ENCODE data around the gene STK33.

STK33 gene

DNA sequence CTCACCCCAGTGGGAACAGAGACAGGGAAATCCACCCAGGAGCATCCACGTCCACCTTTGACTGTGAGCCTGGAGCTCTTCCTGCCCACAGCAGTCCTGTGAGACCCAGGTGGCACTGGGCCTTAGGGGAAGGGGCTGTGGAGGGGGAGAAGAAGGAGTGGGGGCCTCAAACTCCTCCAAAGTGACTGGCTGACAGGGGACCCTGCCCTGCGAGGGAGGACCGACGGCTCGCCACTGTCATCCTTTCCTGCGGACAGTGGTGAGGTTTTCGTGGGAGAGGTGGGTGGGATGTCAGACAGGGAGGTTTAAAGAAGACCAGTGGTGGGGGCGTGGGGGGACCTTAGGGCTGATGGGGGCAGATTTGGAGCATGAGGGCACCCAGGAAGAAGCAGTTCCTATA, 237.8 kb downstream of the STK33 start:
- DNase-seq (ENCODE audit: low spot score) = no peak

DNA sequence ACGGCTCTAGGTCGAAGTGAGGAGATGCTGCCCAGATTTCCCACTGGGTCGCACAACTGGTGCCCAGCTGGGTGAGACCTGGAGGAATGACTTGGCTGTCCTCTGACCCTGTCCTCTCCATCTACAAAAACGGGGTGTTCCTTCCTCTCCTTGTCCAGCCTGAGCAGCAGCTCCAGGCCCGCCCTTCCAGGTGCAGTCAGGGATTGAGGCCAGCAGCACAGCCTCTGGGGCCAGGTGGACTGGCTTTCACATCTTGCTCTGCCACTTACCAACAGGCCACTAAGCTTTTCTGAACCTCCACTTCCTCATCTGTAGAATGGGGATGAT, 238.6 kb downstream of the STK33 start:
- DNase-seq (ENCODE audit: low spot score) = no peak

DNA sequence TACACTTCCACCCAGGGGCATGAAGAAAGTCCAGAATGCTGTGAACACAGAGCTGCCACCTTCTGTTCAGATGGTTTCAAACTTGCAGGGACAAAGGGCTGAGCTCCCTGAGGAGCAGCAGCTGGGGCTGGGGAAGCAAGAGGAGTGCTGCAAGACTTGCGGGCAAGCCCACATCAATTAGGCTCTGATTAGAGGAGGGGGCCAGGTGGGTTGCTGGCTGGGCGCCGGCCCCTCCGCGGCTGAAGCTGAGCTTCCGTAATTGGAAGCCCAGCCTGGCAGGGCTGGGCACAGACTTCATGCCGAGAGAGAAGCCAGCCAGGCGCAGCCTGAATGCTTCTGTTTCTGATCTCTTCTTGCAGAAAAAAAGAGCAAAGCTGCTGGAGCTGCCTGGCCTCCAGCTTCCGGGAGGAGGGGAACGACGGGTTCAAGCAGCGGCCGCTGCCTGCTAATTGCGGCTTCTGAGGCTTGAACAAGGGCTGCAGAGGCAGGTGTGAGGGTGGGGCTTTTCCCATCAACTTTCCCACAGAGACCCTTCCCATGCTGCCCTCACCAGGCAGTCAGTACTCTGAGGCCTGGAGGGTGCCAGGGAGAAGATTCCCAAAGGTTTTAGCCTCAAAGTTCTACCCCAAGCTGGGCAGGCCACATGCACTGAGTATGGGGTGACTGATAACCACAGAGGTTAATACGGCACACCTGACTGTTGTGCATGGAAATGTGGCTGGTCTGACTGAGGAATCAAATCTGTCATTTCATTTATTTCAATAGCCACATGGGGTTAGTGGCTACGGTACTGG, 239.2 kb downstream of the STK33 start:
- DNase-seq (ENCODE audit: low spot score) = peak; percentile 42

DNA sequence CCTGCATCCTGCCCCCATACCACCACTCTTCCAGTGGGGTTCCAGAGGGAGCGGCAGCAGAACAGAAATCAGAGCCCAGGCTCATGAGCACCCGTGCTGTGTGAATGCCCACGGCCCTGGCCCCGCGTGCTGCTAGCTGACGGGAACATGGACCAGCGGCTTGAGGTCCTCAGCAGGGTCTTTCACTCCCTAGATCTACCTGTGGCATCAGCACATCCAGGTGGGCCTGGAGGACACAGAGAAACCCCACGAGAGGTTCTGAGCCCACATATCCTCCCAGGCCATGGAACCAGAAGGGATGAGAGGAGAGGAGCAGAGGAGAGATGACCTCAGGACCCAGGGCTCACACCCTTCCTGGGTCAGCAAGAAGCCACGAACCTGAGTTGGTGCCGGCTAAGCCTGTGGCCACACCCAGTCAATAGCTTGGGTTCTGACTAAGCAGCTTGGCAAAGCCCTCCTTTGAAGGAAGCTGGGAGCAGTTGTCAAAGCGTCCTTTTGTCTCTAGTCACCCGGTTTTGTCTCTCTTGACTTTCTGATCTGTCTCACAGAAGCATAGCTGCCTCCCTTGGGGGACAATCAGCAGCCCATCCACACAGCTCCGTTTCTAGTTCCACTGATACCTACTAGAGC, 241.0 kb downstream of the STK33 start:
- no peak for DNase-seq (ENCODE audit: low spot score)

DNA sequence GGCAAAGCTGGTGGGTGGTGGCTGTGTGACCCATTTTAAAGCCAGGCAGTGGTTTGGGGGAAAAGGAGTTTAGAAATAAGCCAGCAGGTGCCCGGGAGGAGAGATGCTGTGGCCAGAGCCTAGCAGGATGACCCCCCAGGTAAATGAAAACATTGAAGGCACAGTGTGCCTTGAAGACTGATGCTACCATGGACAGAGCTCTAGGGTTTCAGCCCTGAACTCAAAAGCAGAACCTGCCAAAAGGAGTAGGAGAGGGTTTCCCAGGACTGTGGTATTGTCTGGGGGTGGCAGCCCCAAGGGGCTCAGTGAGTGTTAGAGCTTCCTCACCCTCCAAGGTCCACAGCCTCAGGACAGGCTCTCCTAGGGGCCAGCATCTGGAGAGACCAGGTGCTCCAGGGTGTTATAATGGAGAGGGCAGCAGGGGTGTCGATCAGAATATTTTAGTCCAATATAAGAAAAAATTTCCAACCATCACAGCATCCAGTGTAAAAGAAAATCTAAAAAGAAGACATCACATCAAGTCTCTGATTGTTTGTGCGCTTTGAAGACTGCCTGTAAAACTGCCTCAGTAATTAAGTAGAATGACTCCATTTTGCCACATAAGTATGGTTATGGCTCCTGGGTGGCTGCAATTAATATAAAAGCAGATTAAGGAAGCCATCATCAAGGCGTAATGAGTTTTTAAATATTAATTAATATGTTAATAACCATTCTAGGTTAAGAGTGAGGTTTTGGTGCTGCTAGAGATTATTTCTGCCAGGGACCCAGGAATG, 241.7 kb downstream of the STK33 start:
- no peak for DNase-seq (ENCODE audit: low spot score)

DNA sequence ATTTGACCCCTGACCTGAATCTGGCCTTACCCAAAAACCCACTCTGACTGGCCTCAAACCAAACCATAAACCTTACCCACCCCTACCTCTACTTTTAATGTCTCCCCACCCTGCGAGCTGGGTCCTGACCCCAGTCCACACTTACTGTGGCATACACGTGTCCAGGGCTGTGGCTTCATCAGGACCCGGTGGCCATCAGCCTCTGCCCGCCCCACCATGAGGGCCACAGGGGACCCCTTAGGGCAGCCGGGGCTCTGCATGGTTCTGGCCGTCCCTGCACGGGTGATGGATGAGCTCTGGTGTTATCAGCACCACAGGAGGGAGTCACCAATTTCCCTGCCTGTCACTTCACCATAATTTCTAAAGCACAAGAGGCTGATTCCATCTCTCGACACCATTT, 242.8 kb downstream of the STK33 start:
- no peak for DNase-seq (ENCODE audit: low spot score)

DNA sequence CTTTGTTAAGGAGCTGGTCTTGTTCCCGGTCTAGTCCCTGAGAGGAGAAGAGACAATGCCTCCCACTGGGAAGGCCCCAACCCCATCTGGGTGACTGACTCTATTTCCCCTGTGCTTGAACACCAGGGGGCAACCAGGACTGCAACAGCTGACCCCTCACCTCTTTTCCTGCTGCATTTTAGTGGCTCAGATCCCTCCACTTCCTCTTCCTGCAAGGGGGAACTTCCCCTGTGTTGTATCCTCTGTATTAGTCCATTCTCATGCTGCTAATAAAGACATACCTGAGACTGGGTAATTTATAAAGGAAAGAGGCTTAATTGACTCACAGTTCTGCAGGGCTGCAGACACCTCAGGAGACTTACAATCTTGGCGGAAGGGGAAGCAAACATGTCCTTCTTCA, 246.1 kb downstream of the STK33 start:
- DNase-seq (ENCODE audit: low spot score) = no peak

DNA sequence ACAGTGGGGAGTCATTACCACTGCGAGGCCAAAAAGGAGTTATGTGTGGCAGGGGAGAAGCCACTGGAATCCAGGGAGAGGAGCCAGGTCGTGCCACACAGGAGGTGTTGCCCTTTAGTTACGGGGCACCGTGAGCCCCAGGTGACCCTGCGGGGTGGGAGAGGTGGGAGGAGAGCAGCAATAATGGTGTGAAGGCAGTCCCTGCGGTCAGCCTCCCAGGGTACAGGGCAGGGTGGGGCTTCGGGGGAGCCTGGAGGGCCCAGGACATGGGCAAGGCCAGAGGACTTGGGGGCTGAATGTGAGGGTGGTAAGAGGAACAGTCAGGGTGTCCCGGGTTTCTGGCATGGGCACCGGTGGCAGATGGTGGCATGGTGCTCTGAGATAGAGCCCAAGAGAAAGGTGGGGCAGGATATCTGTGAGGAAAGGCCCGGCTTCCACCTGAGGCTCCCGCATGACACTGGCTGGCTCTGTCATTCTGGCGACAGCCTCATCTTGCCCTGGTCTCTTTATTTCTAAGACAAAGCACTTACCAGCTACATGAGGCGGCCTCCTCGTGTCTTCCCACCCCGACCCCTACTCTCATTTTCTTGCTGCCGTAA, 247.8 kb downstream of the STK33 start:
- no peak for DNase-seq (ENCODE audit: low spot score)

DNA sequence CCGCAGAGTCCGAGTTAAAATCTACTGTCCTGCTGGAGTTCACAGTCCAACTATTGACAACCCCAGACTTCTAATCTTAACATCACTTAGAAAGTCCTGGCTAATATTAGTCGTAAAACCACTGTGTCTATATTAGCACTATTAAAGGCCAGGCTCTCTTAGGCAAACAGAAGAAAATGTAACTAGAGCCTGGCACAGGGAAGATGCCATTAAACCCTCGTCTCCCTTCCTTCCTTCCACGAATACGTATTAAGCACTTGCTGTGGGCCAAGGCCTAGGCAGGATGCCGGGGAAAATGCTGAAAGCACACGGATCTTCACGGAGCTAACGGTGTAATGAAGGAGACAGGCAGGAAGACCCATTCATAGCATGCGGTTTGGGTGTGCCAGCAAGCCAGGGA, 248.8 kb downstream of the STK33 start:
- DNase-seq (ENCODE audit: low spot score) = no peak

DNA sequence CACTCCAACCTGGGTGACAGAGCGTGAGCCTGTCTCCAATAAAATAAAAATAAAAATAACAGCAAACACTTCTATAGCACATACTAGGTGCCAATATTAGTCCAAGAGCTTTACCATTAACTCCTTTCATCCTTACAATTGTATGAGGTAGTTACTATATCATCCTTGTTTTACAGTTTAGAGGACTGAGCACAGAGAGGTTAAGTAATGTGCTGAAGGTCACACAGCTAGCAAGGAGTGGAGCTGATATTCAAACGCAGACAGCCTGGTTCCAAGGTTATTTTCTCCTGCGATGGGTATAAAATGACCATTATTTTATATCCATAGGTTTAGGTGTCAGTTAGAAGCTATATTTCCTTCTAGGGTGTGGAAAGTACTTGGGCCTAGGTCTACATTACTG, 249.7 kb downstream of the STK33 start:
- DNase-seq (ENCODE audit: low spot score) = no peak

DNA sequence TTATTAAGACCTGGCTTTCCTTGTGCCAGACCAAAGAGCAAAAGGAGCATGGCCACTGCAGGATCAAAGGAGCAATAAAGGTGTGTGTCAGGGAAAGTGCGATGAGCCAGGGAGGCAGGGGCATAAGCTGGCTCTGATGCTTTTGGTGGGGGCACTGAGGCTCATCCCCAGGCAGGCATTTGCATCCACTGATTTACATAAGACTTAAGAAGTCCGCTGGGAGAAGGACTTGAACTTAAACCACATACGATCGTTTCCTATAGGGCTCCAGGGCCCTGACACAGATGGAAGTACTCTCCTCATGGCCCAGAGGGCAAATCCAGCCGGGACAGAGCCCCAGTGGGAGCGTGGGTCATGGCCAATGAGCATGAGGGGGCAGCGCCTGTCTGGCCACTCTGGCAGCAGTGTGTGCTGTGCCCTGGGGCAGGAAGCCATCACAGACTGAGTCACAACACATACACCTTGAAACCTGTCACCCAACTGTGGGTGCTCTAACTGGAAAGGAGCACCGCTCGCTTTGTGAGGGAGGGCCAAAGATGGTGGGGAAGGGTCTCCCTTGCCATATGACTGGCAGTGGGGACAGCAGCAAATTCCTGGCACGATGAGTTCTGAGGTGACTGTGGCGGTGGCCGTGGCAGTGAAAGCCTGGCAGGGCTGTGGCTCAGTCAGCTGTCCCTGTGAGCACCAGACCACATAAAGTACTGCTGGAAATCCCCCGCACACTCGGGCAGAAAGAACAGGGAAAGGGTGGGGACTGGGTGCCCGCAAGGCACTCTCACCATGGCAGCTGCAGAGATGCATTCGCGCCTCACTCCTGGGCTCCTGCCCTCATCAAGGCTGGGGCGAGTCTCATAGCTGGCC, 251.0 kb downstream of the STK33 start:
- peak; percentile 83 for DNase-seq (ENCODE audit: low spot score)

DNA sequence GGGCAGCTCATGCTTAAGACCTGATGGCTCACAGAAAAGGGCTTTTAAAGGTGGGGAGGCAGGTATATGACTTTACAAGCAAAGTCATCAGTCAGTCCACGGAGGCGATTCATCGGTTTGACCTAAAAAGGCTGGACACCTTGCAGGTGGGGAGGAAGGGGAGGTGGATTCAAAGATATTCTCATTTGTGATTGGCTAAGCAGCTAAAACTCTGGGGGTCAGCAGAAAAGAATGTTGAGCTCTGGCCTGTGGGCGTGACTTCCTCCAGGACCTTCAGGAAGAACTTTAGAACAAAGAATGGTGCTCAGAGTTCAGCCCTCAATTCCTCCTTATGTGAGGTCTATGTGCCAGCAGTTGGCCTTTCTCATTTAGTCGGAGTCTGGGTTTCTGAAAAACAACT, 252.0 kb downstream of the STK33 start:
- DNase-seq (ENCODE audit: low spot score) = peak; percentile 65

All from kidney tubule cell (primary cell).